ENCODE data around the gene CACNG7. TPM values are rescaled to one million over a fixed set of nuclear protein-coding genes. Genes with fewer than 3 reads are reported as not detected.

The CACNG7 gene
- total RNA-seq, 1 experiment from 2014 or later = not detected

DNA sequence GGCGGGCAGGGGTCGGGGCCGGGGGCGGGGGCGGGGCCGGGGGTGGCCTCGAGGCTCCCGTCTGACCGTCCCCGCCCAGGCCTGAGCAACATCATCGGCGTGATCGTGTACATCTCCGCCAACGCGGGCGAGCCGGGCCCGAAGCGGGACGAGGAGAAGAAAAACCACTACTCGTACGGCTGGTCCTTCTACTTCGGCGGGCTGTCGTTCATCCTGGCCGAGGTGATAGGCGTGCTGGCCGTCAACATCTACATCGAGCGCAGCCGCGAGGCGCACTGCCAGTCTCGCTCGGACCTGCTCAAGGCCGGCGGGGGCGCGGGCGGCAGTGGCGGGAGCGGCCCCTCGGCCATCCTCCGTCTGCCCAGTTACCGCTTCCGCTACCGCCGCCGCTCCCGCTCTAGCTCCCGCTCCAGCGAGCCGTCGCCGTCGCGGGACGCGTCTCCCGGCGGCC is 72.9 kb downstream of the CACNG7 start:
- H3K9ac ChIP-seq (ENCODE audit: low read length) = no peak overlapping the region
- H3K9me3 ChIP-seq (ENCODE audit: low read length) = peaks cover 12% of the 10 kb centered on the region
- H3K36me3 ChIP-seq (ENCODE audit: insufficient read depth, low read length) = no peaks in the 10 kb centered on the region
- no peak overlapping the region for H3K27ac ChIP-seq (ENCODE audit: low read length)
- no peak overlapping the region for H3K4me2 ChIP-seq (ENCODE audit: low read depth, low read length, poor library complexity, severe bottlenecking)
- peaks cover under 1% of the 10 kb centered on the region; the same call in 1 of the 2 replicates for H3K27me3 ChIP-seq (ENCODE audit: low read length)
- H3K4me1 ChIP-seq (ENCODE audit: low read length) = no peaks in the 10 kb centered on the region
- no peaks in the 10 kb centered on the region for H3K9me2 ChIP-seq (replicated peaks; ENCODE audit: insufficient read depth, low read length)
- no peak overlapping the region for H3K4me3 ChIP-seq (ENCODE audit: low read length)
- H3K79me2 ChIP-seq (ENCODE audit: low read length) = no peaks in the 10 kb centered on the region
- no peak overlapping the region for H2AFZ ChIP-seq (ENCODE audit: low read length)
- DNase-seq = no peak
- H4K20me1 ChIP-seq (ENCODE audit: insufficient read depth, low read depth, low read length) = no peaks in the 10 kb centered on the region

DNA sequence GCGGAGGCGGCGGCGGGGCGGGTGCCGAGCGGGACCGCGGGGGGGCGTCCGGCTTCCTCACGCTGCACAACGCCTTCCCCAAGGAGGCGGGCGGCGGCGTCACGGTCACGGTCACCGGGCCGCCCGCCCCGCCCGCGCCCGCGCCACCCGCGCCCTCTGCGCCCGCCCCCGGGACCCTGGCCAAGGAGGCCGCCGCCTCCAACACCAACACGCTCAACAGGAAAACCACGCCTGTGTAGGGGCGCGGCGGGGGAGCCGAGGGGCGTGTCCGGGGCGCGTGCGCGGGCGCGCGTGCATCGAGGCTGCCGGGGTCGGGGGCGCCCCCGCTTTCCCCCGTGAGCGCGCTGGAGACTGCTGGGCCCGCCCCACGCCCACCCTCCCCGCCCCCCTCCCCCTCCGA is 73.5 kb downstream of the CACNG7 start:
- Histone ChIP-seq H3K9me2 (replicated peaks; ENCODE audit: insufficient read depth, low read length) (no peaks in the 10 kb centered on the region), H3K9ac (ENCODE audit: low read length) (no peak overlapping the region), H3K27ac (ENCODE audit: low read length) (no peak overlapping the region), H3K4me3 (ENCODE audit: low read length) (no peak overlapping the region), H3K79me2 (ENCODE audit: low read length) (no peaks in the 10 kb centered on the region), H4K20me1 (ENCODE audit: insufficient read depth, low read depth, low read length) (no peaks in the 10 kb centered on the region), H3K9me3 (ENCODE audit: low read length) (peaks cover 12% of the 10 kb centered on the region), H2AFZ (ENCODE audit: low read length) (no peak overlapping the region), H3K27me3 (ENCODE audit: low read length) (no peaks in the 10 kb centered on the region), H3K4me1 (ENCODE audit: low read length) (no peaks in the 10 kb centered on the region), H3K4me2 (ENCODE audit: low read depth, low read length, poor library complexity, severe bottlenecking) (no peak overlapping the region), H3K36me3 (ENCODE audit: insufficient read depth, low read length) (no peaks in the 10 kb centered on the region)
- DNase-seq = no peak

DNA sequence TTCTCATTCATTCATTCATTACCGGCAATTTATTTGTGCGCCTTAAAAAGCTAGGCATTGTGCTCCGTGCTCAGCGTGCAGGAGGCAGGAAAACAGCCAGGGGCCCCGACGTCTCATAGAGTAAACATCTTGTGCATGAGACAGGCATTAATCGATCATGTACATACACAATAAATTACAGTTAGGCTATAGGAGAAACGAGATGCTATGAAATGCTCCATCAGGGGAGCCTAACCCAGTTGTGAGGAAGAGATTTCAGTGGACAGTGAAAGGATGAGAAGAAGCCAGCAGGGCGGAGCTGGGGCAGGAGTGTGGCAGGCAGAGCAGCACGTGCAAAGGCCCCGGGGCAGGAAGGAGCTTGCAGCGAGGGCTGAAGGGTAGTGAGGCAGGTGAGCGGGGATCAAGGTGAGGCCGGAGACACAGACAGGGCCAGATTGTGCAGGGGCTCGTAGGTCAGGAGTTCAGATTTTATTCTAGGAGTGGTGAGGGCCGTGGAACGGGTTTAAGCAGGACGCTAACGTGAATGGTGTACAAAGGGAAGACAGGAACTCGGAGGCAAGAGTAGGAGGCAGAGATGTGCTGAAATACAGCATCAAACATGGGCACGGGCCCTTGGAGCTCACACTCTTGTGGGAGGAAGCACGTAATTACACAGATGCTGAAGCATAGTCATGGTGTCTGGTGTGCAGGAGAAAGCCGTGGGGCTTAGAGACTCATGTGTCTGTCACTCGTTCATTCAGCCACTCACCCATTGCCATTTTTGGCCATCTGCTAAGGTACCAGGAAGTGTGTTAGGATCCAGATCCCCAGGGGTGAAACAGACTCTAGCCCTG is 74.6 kb downstream of the CACNG7 start:
- no peak overlapping the region for H3K4me2 ChIP-seq (ENCODE audit: low read depth, low read length, poor library complexity, severe bottlenecking)
- no peaks in the 10 kb centered on the region for H4K20me1 ChIP-seq (ENCODE audit: insufficient read depth, low read depth, low read length)
- H2AFZ ChIP-seq (ENCODE audit: low read length) = no peak overlapping the region
- no peak overlapping the region for H3K27ac ChIP-seq (ENCODE audit: low read length)
- no peak for DNase-seq
- no peaks in the 10 kb centered on the region for H3K9me2 ChIP-seq (replicated peaks; ENCODE audit: insufficient read depth, low read length)
- H3K36me3 ChIP-seq (ENCODE audit: insufficient read depth, low read length) = no peaks in the 10 kb centered on the region
- peaks cover 12% of the 10 kb centered on the region for H3K9me3 ChIP-seq (ENCODE audit: low read length)
- H3K4me3 ChIP-seq (ENCODE audit: low read length) = no peak overlapping the region
- no peak overlapping the region for H3K9ac ChIP-seq (ENCODE audit: low read length)
- H3K79me2 ChIP-seq (ENCODE audit: low read length) = no peaks in the 10 kb centered on the region
- H3K27me3 ChIP-seq (ENCODE audit: low read length) = no peaks in the 10 kb centered on the region
- no peaks in the 10 kb centered on the region for H3K4me1 ChIP-seq (ENCODE audit: low read length)

DNA sequence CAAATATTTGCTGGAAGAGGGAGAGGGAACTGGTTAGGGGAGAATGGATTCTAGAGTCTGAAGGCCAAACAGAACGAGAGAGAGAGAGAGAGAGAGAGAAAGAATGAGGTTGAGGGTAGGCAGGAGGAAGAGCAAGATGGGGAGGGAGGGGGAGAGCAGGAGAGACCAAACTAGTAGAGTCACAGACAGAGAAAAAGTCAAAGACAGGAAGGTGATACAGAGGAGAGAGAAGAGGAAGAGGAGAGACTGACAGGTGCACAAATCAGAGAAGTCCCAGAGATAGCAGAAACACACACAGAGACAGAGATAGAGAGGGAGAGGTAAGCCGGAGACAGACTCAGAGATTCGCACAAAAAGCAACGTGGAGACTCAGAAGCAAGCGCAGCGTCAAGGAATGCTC is 76.8 kb downstream of the CACNG7 start:
- no peak overlapping the region for H2AFZ ChIP-seq (ENCODE audit: low read length)
- no peaks in the 10 kb centered on the region for H3K9me2 ChIP-seq (replicated peaks; ENCODE audit: insufficient read depth, low read length)
- DNase-seq = no peak
- H3K27ac ChIP-seq (ENCODE audit: low read length) = no peak overlapping the region
- H3K4me2 ChIP-seq (ENCODE audit: low read depth, low read length, poor library complexity, severe bottlenecking) = no peak overlapping the region
- no peaks in the 10 kb centered on the region for H3K79me2 ChIP-seq (ENCODE audit: low read length)
- no peaks in the 10 kb centered on the region for H3K36me3 ChIP-seq (ENCODE audit: insufficient read depth, low read length)
- no peaks in the 10 kb centered on the region for H4K20me1 ChIP-seq (ENCODE audit: insufficient read depth, low read depth, low read length)
- H3K27me3 ChIP-seq (ENCODE audit: low read length) = no peaks in the 10 kb centered on the region
- no peaks in the 10 kb centered on the region for H3K4me1 ChIP-seq (ENCODE audit: low read length)
- H3K4me3 ChIP-seq (ENCODE audit: low read length) = no peak overlapping the region
- H3K9ac ChIP-seq (ENCODE audit: low read length) = no peak overlapping the region
- peaks cover 7% of the 10 kb centered on the region for H3K9me3 ChIP-seq (ENCODE audit: low read length)

DNA sequence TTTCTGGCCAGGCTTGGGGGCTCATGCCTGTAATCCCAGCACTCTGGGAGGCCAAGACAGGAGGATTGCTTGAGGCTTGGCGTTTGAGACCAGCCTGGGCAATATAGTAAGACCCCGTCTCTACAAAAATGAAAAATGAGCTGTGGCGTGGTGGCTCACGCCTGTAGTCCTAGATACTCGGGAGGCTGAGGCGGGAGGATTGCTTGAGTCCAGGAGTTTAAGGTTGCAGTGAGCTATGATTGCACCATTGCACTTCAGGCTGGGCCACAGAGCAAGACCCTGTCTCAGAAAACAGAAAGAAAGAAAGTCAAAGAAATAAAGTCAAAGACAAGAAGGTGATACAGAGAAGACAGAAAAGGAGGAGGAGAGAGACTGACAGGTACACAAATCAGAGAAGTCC is 79.9 kb downstream of the CACNG7 start:
- no peak overlapping the region for H2AFZ ChIP-seq (ENCODE audit: low read length)
- no peaks in the 10 kb centered on the region for H3K36me3 ChIP-seq (ENCODE audit: insufficient read depth, low read length)
- no peak overlapping the region for H3K4me2 ChIP-seq (ENCODE audit: low read depth, low read length, poor library complexity, severe bottlenecking)
- no peak for DNase-seq
- H4K20me1 ChIP-seq (ENCODE audit: insufficient read depth, low read depth, low read length) = no peaks in the 10 kb centered on the region
- no peaks in the 10 kb centered on the region for H3K9me3 ChIP-seq (ENCODE audit: low read length)
- no peaks in the 10 kb centered on the region for H3K79me2 ChIP-seq (ENCODE audit: low read length)
- no peak overlapping the region for H3K27ac ChIP-seq (ENCODE audit: low read length)
- H3K27me3 ChIP-seq (ENCODE audit: low read length) = no peaks in the 10 kb centered on the region
- H3K4me1 ChIP-seq (ENCODE audit: low read length) = no peaks in the 10 kb centered on the region
- no peak overlapping the region for H3K9ac ChIP-seq (ENCODE audit: low read length)
- H3K9me2 ChIP-seq (replicated peaks; ENCODE audit: insufficient read depth, low read length) = no peaks in the 10 kb centered on the region
- no peak overlapping the region for H3K4me3 ChIP-seq (ENCODE audit: low read length)

DNA sequence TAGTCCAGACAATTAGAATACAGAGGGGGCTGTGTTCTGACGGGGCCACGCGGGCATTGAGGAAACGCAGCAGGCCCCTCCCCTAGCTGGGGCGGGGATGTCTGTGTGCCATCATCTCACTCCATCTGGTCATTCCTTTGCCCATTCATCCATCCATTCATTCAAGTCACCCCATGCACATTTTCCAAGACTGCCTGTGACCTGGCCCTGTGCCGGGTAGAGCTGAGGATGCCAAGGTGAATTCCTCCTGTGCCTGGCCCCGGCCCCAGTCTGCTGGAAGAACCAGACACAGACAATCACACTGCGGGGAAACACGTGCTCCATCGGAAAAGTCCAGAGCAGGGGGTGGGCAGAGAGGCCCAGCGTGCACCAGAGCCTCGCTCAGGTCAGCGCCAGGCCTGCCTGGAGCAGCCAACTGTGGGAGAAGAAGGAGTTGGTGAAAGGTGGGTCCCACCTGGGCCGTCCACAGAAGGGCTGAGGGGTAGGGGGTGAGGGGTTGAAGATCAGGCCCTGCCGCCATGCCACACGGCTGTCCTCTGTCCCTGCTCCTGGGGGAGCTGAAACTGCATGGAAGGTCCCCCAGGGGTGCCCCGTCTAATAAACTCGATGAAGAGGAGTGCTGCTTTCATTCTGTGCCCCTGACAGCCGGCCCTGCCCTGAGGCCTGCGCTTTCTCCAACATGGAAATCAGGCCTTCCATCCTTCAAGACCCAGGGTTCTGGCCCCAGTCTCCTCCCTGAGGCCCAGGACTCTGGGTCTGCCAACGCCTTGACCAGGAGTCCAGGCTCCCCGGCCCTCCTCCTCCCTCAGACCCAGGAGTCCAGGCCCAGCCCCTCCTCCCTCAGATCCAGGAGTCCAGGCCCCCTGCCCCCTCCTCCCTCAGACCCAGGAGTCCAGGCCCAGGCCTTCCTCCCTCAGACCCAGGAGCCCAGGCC is 80.8 kb downstream of the CACNG7 start:
- no peak for DNase-seq
- H3K79me2 ChIP-seq (ENCODE audit: low read length) = no peaks in the 10 kb centered on the region
- no peak overlapping the region for H3K4me2 ChIP-seq (ENCODE audit: low read depth, low read length, poor library complexity, severe bottlenecking)
- H2AFZ ChIP-seq (ENCODE audit: low read length) = no peak overlapping the region
- no peaks in the 10 kb centered on the region for H3K4me1 ChIP-seq (ENCODE audit: low read length)
- H3K4me3 ChIP-seq (ENCODE audit: low read length) = no peak overlapping the region
- H3K27ac ChIP-seq (ENCODE audit: low read length) = no peak overlapping the region
- no peaks in the 10 kb centered on the region for H3K9me2 ChIP-seq (replicated peaks; ENCODE audit: insufficient read depth, low read length)
- no peaks in the 10 kb centered on the region for H3K9me3 ChIP-seq (ENCODE audit: low read length)
- no peaks in the 10 kb centered on the region for H4K20me1 ChIP-seq (ENCODE audit: insufficient read depth, low read depth, low read length)
- no peak overlapping the region for H3K9ac ChIP-seq (ENCODE audit: low read length)
- no peaks in the 10 kb centered on the region for H3K27me3 ChIP-seq (ENCODE audit: low read length)
- no peaks in the 10 kb centered on the region for H3K36me3 ChIP-seq (ENCODE audit: insufficient read depth, low read length)

DNA sequence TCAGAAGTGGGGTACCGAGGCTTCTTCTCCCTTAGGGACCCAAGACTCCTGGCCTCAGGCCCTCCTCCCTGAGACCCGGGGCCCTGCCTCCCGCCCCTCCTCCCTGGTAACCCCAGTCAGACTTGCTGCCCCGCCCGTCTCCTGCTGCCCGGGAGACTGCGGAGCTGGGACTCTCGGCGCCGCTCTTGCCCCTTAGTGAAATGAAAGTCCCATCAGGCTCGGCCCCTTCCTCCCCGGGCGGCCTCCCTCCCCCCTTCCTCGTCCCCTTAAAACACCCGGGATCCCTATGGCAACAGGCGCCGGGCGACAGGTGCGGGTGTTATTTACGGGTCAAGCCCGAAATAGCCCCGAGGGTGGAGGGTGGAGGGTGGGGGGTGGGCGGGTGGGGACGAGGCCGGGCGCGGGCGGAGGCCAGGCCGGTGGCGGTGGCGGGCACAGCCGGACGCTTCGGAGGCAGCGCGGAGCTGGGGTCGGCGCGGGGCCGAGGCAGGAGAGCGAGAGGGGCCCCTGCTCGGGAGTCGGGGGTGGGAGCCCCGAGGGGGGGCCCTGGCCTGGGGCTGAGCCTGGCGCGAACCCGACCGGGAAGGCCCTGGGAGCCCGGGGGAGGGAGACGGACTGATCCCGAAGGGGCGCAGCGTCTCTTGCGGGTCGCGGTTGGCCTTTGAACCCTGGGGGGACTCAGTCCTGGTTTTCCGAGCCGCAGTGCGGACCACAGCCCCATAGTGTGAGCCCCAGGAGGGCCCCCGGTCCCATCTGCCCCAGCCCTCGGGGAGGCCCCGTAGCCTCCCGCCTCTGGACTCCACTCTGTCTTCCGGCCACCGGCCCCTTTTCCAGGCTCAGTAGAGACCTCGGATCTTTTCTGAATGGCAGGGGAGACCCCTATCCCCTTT is 82.4 kb downstream of the CACNG7 start, which contains the start of gene CACNG6:
Gene CACNG6, plus strand, starts transcription at position 414 of the 890 bp plus-strand sequence. CDS start 1,241 bp downstream, outside the sequence.
- no peak for DNase-seq
- no peaks in the 10 kb centered on the region for H4K20me1 ChIP-seq (ENCODE audit: insufficient read depth, low read depth, low read length)
- no peaks in the 10 kb centered on the region for H3K9me3 ChIP-seq (ENCODE audit: low read length)
- H3K9me2 ChIP-seq (replicated peaks; ENCODE audit: insufficient read depth, low read length) = no peaks in the 10 kb centered on the region
- no peaks in the 10 kb centered on the region for H3K79me2 ChIP-seq (ENCODE audit: low read length)
- H3K4me1 ChIP-seq (ENCODE audit: low read length) = no peaks in the 10 kb centered on the region
- no peaks in the 10 kb centered on the region for H3K27me3 ChIP-seq (ENCODE audit: low read length)
- no peak within 1 kb of the TSS for H3K4me2 ChIP-seq (ENCODE audit: low read depth, low read length, poor library complexity, severe bottlenecking)
- H3K27ac ChIP-seq (ENCODE audit: low read length) = no peak within 1 kb of the TSS
- no peaks in the 10 kb centered on the region for H3K36me3 ChIP-seq (ENCODE audit: insufficient read depth, low read length)
- H3K4me3 ChIP-seq (ENCODE audit: low read length) = no peak within 1 kb of the TSS
- H2AFZ ChIP-seq (ENCODE audit: low read length) = no peak within 1 kb of the TSS
- H3K9ac ChIP-seq (ENCODE audit: low read length) = no peak within 1 kb of the TSS

Measured in Karpas-422 (cell line).